Suppressor macrophage treated with lipopolysaccharide for 1 hour (primary cell): Measurements from ENCODE around the gene RELT.

Source experiments
- DNase-seq, 3 donors: peaks; one replicate each; pipeline ENCODE4 v3.0.0-alpha.2; 2020 to 2022

Gene RELT

DNA sequence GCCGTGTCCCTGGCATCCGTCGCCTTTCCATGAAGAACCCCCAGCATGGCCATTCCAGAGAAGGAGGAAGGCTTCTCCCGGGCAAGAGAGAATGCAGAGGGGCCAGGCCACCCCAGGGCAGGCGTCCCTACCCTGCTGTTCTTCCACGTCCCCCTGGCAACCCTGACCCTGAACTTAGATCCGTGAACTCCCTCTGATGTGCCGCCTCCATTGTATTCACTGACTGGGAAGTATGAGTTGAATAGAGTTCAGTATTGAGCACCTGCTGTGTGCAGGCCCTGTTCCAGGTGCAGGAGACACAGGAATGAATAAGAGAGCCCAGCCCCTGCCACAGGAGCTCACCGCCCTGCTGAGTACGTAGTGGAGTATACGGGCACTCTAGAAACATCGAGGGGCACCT is 29.1 kb upstream of the RELT start:
- DNase-seq, result no peak

GRCh38 chr11:73348838-73349237 is 27.4 kb upstream of the RELT start:
- no peak for DNase-seq

- no peak for DNase-seq
These were observed 26.6 kb upstream of the RELT start for GRCh38 chr11:73349633-73350032.

DNA sequence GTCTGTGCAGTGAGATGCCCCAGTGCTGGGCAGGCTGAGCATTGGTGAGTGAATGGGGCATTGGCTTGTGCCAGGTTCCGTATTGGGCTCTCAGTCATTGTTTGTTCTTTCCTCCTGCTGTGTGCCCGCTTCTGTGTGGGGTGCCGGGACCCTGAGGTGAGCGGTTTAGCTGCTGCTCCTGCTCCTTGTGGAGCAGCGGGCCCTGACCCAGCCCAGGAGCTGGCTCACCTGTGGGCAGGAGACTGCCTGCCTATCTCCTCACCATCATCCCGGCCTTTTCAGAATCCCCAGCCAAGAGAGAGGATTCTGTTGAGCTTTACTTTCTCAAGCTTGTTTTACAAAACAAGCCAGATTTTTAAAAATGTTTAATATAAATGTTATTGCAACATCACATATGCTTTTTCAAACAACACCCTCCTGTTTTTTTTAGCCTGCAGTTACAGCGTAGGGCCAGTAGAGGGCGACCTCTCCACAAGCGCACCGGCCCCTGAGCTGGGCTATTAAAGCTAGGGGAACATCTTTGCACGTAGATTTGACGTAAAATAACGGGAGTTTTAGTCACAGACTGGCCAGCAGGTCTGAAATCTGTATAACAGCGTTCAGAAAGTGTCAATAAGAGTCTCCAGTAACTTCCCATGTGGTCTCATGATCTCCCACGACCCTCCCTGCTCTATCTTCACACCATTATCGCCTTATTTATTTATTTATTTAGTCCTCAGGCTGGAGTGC is 25.1 kb upstream of the RELT start:
- peak; percentile 78 to 85 (median 80) for DNase-seq

DNA sequence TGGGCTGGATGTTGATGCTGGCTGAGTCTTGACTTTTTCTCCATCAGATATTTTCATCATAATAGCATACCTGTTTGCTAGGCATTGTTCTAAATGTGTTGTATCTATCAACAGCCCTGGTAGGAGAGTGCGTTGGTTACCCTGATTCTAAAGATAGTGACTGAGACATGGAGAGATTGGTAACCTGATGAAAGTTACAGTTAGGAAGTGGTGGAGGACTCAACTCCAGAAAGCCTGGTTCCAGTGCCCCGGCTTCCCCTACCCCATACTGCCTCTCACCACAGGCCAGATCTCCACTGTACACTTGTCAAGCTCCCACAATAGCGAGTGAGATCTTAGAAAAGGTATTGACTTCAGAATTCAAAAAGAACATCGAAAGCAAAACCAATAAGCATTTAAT is 22.8 kb upstream of the RELT start:
- DNase-seq, result no peak

DNA sequence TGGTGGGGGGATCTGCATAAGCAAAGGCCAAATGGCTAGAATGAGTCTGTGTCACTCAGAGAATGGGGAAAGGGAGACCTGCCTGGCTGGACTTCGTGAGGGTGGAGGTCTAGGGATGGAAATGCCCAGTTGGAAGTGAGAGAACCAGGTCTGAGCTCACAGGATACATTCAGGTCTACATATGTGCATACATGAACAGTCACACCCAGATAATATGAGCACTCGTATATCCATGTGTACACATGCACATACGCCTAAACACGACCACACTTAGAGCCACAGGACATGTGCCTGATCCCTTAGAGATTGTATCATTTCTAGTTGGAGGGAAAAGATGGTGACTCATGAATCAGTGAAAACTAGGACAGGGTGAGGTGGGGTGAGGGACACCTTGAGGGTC is 21.1 kb upstream of the RELT start:
- no peak for DNase-seq

DNA sequence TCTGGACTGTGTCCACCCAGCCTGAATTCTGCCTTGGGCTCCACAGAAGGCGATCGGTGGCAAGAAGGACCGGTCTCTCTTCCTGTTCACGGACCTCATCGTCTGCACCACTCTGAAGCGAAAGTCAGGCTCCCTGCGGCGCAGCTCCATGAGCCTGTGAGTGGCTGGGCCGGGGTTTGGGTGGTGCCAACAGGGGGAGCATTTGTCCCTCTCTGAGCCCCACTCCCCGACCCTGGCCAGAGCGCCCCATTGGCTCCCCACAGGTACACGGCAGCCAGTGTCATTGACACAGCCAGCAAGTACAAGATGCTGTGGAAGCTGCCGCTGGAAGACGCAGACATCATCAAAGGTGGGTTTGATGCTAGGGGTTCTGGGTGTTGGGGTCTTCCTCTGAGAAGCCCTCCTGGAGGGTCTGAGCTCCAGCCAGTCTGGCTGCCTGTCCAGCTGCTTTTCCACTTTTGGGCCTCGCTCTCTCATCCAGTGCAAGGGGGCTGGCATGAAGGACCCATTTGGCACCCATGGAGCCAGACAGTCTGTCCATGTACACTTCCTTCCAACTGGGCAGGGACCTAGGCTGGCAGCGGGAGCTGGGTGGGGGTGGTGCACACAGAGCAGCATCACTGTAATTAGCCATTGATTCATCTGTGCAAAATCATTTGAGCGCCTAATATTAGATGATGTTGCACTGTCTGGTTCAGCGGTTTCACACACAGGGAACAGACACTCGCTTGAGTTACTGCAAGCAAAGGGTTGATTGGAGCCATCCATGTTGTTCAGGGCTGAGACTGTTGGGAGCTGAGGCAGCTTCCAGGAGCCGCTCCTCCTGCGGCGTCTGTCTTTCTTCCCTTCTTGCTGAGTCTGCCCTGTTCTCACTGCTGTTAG is 19.0 kb upstream of the RELT start:
- DNase-seq, result no peak

DNA sequence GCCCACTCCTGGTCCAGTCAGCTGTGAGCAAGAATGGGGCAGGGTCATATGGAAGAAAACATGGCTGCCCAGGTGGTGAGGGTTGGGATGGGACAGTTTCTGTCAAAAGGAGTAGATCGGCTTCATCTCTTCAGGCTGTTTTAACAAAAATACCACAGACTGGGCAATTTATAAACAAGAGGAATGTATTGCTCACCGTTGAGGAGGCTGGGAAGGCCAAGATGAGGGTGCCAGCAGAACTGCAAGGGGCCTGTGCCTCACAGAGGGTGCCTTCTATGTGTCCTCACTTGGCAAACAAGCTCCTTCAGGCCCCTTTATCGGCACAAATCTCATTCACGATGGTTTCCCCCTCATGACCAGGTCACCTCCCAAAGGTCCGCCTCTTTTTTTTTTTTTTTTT is 18.1 kb upstream of the RELT start:
- DNase-seq, result no peak

GRCh38 chr11:73359341-73359740 is 16.9 kb upstream of the RELT start:
- DNase-seq, result peak; percentile 35 to 56 (median 44)

DNA sequence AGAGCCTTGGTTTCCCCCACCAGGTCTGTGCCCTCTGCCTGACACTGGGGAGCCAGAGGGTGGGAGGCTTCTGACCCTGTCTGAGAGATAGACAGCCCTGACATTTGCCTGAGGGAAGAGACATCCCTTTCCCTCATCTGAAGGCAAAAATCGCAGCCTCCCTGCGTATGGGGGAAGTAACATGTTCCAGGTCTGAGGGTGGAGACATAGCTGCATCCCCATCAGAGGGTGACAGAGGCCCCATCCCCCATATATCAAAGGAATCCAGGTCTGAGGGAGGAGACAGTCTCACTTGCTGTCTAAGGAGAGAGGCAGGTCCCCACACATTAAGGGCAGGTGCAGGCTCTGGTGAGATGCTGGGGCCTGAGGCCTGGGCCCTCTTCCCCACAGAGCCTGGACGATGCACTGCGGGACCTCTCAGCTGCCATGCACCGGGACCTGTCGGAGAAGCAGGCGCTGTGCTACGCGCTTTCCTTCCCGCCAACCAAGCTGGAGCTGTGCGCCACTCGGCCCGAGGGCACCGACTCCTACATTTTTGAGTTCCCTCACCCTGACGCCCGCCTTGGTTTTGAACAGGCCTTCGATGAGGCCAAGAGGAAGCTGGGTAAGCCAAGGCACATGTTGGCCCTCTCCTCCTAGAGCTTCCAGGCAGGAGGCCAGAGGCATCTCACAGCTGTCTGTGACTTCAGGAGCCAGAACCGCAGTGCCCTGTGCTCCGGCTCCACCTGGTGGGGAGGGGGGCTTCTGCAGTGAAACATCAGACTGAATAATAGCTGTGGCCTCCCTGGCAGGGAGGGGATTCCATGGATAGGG is 16.1 kb upstream of the RELT start:
- DNase-seq, result peak in 2 of 3 donors; percentile 17 to 41

DNA sequence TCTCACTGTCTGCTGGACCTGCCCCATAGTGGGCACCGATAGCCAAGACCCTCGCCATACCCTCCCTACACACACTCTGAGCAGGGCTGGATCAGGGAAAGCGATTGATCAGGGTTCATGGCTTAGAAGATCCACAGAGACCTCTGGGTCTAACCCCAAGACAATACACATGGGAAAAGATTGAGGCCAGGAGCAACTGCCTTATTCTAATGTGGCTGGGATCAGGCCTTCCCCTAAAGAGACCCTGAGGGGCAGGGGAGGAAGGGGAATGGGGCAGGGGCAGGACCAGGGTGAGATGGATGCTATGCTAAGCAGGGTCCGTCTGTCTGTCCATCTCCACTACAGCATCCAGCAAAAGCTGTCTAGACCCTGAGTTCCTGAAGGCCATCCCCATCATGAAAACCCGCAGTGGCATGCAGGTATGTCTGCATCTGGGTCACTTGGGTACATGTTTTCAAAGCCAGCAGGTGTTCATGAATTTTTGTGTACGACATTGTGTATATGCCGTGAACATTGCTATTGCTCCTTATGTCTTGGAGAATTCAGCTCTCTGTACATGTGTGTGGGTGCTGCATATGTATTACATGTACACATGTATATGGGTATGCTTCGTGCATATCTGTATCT is 15.3 kb upstream of the RELT start:
- DNase-seq, result no peak

- DNase-seq, result peak in 1 of 3 donors; percentile 30
These were observed 14.0 kb upstream of the RELT start for GRCh38 chr11:73361953-73362776.

- no peak for DNase-seq
These were observed 13.1 kb upstream of the RELT start for GRCh38 chr11:73363147-73363546.

- no peak for DNase-seq
These were observed 10.6 kb upstream of the RELT start for GRCh38 chr11:73365352-73366264.

DNA sequence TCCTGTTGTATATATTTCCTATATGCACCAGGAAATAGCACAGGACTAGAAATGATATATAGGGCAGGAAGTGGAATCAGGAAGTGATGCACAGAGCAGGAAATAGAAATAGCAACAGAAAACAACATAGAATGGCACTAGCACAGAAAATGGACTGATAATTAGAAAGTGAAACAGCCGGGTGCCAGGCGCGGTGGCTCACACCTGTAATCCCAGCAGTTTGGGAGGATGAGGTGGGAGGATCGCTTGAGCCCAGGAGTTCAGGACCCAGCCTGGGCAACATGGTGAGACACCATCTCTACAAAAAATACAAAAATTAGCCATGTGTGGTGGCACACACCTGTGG is 10.0 kb upstream of the RELT start:
- DNase-seq, result peak in 1 of 3 donors; percentile 21

DNA sequence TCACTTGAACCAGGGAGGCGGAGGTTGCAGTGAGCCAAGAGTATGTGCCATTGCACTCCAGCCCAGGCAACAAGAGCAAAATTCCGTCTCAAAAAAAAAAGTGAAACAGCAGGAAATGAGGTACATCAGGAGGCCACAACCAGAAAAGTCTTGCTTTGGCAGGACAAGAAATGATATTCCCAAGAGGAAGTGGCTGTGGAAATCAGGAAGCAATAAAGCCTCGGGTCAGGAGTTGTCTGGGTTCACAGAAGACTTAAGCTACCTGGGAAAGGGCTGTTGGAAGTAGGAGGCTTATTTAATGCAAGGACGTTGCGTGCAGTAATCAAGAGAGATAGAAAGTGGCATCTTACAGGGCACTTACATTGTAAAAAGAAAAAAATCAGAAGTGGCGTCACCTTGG is 9.2 kb upstream of the RELT start:
- DNase-seq, result no peak

GRCh38 chr11:73367482-73368024 is 8.6 kb upstream of the RELT start:
- peak in 2 of 3 donors; percentile 31 to 43 for DNase-seq

- peak; percentile 38 to 48 (median 45) for DNase-seq
These were observed 3.7 kb upstream of the RELT start for GRCh38 chr11:73372375-73372993.

DNA sequence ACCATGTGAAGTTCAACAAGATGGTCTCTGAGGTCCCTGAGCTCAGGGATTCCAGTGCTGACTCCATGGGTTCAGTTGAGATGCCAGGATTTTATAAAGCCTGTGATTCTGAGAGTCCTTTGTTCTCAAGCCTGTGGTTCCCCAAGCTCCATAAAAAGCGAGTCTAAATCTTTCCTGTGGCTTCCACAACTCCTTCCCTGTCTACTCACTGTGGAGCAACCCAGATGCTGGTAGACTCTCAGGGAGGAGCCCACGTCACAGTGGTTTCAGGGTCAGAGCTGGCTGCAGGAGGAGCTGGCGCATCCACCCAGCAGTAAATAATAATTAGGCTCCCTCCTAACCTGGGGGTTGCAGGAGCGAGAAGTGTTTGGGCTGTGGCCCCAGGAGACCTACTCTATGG is 2.0 kb upstream of the RELT start:
- DNase-seq, result no peak

GRCh38 chr11:73375830-73376159 is 404 bp upstream of the RELT start:
- DNase-seq, result no peak
